Stomach (tissue), 9 donors: Measurements from ENCODE around the gene KRT80. TPM values are rescaled to one million over a fixed set of nuclear protein-coding genes. Genes with fewer than 3 reads are reported as not detected.
A peak's percentile ranks its signal among the peaks of the same experiment; 100 is the strongest.

ENCODE experiments used
- DNase-seq, 2 donors: peaks; one replicate each; pipeline versions ENCODE4 v3.0.0 to v3.0.0-alpha.2; 2013 to 2019
- H3K27ac ChIP-seq, 5 donors: fragments of 200-600 bp in 4 of 5; sonication (generic) in 4 of 5; one replicate each; pipeline ENCODE4 v1.5.1; 2013 to 2019; ENCODE audit warnings: mild to moderate bottlenecking in 1 of 5, moderate library complexity in 1 of 5
- H3K27me3 ChIP-seq, 3 donors: fragments of 200-600 bp; sonication (generic); one replicate each; pipeline ENCODE4 v1.5.1; 2017 to 2019; ENCODE audit warnings: mixed run types in 1 of 3
- H3K36me3 ChIP-seq, 4 donors: fragments of 200-600 bp; sonication (generic); 1 replicate in 3 of 4; 2 replicates in 1 of 4; pipeline ENCODE4 v1.5.1; 2016 to 2019
- H3K4me1 ChIP-seq, 4 donors: fragments of 200-600 bp; sonication (generic); one replicate each; pipeline ENCODE4 v1.5.1; 2016 to 2019
- H3K4me3 ChIP-seq, 4 donors: fragments of 200-600 bp; sonication (generic) in 3 of 4; one replicate each; pipeline ENCODE4 v1.5.1; 2016 to 2019; ENCODE audit warnings: mild to moderate bottlenecking in 1 of 4
- H3K9me3 ChIP-seq, 4 donors: fragments of 200-600 bp; sonication (generic); one replicate each; pipeline ENCODE4 v1.5.1; 2016 to 2019
- EP300 ChIP-seq: sonication (generic); formaldehyde crosslinking; IDR thresholded peaks from one replicate; pipeline ENCODE4 v1.6.1; 2017; ENCODE audit warnings: antibody characterized with exemption
- POLR2A ChIP-seq, 4 donors: fragments of 450-650 bp; IDR thresholded peaks; one replicate each; pipeline ENCODE4 v1.6.1; 2016; ENCODE audit warnings: antibody characterized with exemption in 4 of 4, control low read depth in 2 of 4, mild to moderate bottlenecking in 1 of 4, moderate library complexity in 1 of 4
- POLR2AphosphoS5 ChIP-seq, 3 donors: sonication (generic); formaldehyde crosslinking; IDR thresholded peaks; one replicate each; pipeline ENCODE4 v1.6.1; 2016; ENCODE audit warnings: antibody characterized with exemption in 3 of 3
- WGBS, 5 donors: extraction: QIAGEN DNeasy Blood & Tissue Kit in 3 of 5; methylation state at CpG; one replicate each; pipeline versions ENCODE4 v1.1.5 to v1.1.7; 2013 to 2018; 5-methylcytosine and 5-hydroxymethylcytosine counted together
- intact Hi-C: fragments of 100-400 bp; cut with DNase I; formaldehyde crosslinking; loops from one replicate; pipeline ENCODE4 v1.15.1; 2023; ENCODE audit warnings: low total_unique reads
- polyA plus RNA-seq, 3 donors: library from polyadenylated mRNA; stranded (reverse); fragments of 200-250 nt; gene quantifications; one replicate each; pipeline ENCODE4 v1.2.3, GENCODE V29; 2013
- total RNA-seq, 5 donors: library from RNA; depleted of rRNA; stranded (reverse); fragments of >200 nt; gene quantifications; one replicate each; pipeline versions ENCODE4 v1.1.0 to v1.2.3, GENCODE V29; 2014 to 2016
- TF ChIP-seq, protein P1 (sequence below), 7 experiments: fragments of 450-650 bp in 4 of 7; fragments of 200-600 bp in 3 of 7; sonication (generic) in 3 of 7; IDR thresholded peaks; one replicate each; pipeline ENCODE4 v1.5.1; 2016 to 2019; ENCODE audit warnings: antibody characterized with exemption in 7 of 7, control low read depth in 2 of 7, mild to moderate bottlenecking in 1 of 7
- donor health status: healthy with polysubstance abuse.
- donor health status: Bipolar disorder and iron deficiency.
- donor health status: healthy.

The KRT80 gene
- total and polyA plus RNA-seq, 8 donors: 0.29 to 3.7 (median 0.45) TPM; not detected in 3

DNA sequence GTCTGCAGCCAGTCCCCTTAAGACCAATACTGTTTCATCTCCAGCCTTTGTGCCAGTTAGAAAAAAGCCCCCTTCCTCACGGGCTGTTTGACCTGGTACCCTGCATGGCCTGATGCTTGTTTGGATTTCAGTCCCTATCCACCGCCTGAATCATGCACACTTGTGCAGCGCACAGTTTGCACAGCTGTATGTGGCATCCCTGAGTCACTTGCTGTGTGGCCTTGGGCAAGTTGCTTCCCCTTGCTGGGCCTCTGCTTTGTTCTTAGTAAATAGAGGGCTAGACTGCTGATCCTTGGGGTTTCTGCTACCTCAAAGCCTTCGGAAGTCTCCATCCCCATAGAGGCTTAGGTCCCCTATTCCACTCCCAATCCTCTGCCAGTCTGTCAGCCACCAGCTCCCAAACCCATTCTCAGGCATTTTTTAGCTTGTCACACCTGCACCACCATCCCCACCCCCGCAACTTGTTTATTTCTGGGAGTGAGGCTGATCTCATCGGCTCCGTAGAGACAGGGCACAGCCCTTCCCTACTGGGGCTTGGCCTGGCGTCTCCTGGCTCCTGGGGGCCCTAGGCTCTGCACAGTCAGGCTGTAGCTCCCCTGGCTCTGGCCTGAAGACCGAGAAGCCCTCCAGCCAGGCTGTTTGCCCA, 8.8 kb downstream of the KRT80 start:
- peak in 1 of 2 donors; percentile 62 for DNase-seq
- Histone ChIP-seq H3K27ac (peak overlapping the region in 2 of 5 donors; percentile 24 to 54), H3K4me3 (no peak overlapping the region), H3K9me3 (no peaks in the 10 kb centered on the region), H3K4me1 (peaks cover 0 to 40% (median 15%) of the 10 kb centered on the region in 4 donors), H3K36me3 (no peaks in the 10 kb centered on the region), H3K27me3 (no peaks in the 10 kb centered on the region)
- 62 to 77% (median 68%) methylated on average over 9 of the region's 9 CpGs for WGBS, 5 donors
- intact Hi-C loops: no loop called here
- TF ChIP-seq, protein P1, sequence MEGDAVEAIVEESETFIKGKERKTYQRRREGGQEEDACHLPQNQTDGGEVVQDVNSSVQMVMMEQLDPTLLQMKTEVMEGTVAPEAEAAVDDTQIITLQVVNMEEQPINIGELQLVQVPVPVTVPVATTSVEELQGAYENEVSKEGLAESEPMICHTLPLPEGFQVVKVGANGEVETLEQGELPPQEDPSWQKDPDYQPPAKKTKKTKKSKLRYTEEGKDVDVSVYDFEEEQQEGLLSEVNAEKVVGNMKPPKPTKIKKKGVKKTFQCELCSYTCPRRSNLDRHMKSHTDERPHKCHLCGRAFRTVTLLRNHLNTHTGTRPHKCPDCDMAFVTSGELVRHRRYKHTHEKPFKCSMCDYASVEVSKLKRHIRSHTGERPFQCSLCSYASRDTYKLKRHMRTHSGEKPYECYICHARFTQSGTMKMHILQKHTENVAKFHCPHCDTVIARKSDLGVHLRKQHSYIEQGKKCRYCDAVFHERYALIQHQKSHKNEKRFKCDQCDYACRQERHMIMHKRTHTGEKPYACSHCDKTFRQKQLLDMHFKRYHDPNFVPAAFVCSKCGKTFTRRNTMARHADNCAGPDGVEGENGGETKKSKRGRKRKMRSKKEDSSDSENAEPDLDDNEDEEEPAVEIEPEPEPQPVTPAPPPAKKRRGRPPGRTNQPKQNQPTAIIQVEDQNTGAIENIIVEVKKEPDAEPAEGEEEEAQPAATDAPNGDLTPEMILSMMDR (IDR thresholded peaks at IDR 0.05): no peak
- TF ChIP-seq EP300 (no peak), POLR2AphosphoS5 (IDR thresholded peaks at IDR 0.05) (no peak), POLR2A (IDR thresholded peaks at IDR 0.05) (no peak)

DNA sequence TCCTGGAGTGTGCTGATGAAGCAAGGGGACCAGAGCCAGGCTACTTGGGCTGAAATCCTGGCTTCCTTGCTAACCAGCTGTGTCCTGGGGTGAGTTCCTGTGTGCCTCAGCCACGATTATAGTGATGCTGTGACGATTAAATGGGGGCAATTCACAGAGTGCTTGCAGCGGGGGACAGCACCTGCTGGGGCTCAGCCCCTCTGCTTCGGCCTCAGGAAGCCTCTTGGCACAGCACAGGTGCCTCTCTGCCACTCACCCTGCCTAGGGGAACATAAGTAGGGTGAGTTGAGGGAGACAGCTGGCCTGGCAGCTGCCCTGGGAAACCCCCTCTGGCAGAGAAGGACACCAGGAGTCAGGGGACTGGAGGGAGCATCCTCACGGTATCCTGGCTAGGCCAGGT, 9.4 kb downstream of the KRT80 start:
- intact Hi-C loops: no loop called here
- Histone ChIP-seq H3K27me3 (no peaks in the 10 kb centered on the region), H3K4me3 (no peak overlapping the region), H3K4me1 (peaks cover 0 to 35% (median 16%) of the 10 kb centered on the region in 4 donors), H3K27ac (no peak overlapping the region), H3K36me3 (no peaks in the 10 kb centered on the region), H3K9me3 (no peaks in the 10 kb centered on the region)
- DNase-seq: no peak
- WGBS, 5 donors: 60 to 93% (median 72%) methylated on average over 1 to 5 of the region's 5 CpGs
- TF ChIP-seq POLR2AphosphoS5 (IDR thresholded peaks at IDR 0.05): no peak
- no peak for TF ChIP-seq POLR2A (IDR thresholded peaks at IDR 0.05)
- TF ChIP-seq, protein P1 (IDR thresholded peaks at IDR 0.05): no peak
- no peak for TF ChIP-seq EP300

GRCh38 chr12:52181746-52182145, 10.1 kb downstream of the KRT80 start:
- TF ChIP-seq POLR2AphosphoS5 (IDR thresholded peaks at IDR 0.05): no peak
- no peak for TF ChIP-seq POLR2A (IDR thresholded peaks at IDR 0.05)
- TF ChIP-seq, protein P1 (IDR thresholded peaks at IDR 0.05): no peak
- TF ChIP-seq EP300: no peak
- intact Hi-C loops: no loop called here
- H3K27me3 ChIP-seq: no peaks in the 10 kb centered on the region
- WGBS, 5 donors: 66 to 74% (median 73%) methylated on average over 9 of the region's 9 CpGs
- H3K9me3 ChIP-seq: no peaks in the 10 kb centered on the region
- no peak overlapping the region for H3K27ac ChIP-seq
- peaks cover 0 to 30% (median 16%) of the 10 kb centered on the region in 4 donors for H3K4me1 ChIP-seq
- H3K4me3 ChIP-seq: no peak overlapping the region
- H3K36me3 ChIP-seq: no peaks in the 10 kb centered on the region
- DNase-seq: peak in 1 of 2 donors; percentile 70

DNA sequence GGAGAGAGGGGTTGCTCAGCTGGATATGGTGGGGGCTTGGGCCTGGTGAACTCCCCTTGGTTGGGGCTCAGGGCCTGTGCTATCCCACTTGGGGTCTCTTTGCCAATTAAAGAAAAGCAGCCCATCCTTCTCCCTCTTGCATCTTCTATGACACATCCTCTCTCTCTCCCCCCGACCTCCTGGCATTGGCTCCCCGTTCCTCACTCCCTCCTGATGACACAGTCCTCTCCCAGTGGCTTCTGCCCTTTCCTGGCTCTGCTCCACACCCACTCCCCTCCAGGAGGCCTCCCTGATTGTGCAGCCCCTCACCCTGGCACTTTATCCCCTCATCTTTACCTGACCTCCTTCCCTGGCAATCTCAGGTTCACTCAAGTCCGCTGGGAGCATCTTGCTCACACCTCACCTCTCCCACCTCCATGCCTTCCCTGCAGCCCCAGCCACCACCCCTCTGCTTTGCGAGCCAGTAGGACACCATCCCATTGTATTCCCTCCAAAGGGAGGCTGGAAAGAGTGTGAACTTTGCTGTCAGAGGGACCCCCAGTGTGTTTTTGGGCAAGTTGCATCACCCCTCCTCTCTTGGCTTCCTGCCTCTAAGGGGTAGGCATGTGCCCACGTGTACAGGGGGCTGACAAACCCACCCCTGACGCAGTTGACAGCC, 10.7 kb downstream of the KRT80 start:
- intact Hi-C loops: no loop called here
- H3K4me3 ChIP-seq: no peak overlapping the region
- TF ChIP-seq POLR2AphosphoS5 (IDR thresholded peaks at IDR 0.05) (no peak), POLR2A (IDR thresholded peaks at IDR 0.05) (no peak), EP300 (no peak)
- TF ChIP-seq, protein P1 (IDR thresholded peaks at IDR 0.05): no peak
- H3K27me3 ChIP-seq: no peaks in the 10 kb centered on the region
- WGBS, 5 donors: 66 to 78% (median 73%) methylated on average over 6 of the region's 6 CpGs
- H3K4me1 ChIP-seq: peaks cover 0 to 29% (median 15%) of the 10 kb centered on the region in 4 donors
- no peak for DNase-seq
- no peaks in the 10 kb centered on the region for H3K36me3 ChIP-seq
- no peaks in the 10 kb centered on the region for H3K9me3 ChIP-seq
- H3K27ac ChIP-seq: no peak overlapping the region
